Measurements from ENCODE around the gene TMEM184B. TPM values are rescaled to one million over a fixed set of nuclear protein-coding genes. Genes with fewer than 3 reads are reported as not detected.

TMEM184B gene
- total RNA-seq, 1 experiment from 2014 or later, result 192 TPM

DNA sequence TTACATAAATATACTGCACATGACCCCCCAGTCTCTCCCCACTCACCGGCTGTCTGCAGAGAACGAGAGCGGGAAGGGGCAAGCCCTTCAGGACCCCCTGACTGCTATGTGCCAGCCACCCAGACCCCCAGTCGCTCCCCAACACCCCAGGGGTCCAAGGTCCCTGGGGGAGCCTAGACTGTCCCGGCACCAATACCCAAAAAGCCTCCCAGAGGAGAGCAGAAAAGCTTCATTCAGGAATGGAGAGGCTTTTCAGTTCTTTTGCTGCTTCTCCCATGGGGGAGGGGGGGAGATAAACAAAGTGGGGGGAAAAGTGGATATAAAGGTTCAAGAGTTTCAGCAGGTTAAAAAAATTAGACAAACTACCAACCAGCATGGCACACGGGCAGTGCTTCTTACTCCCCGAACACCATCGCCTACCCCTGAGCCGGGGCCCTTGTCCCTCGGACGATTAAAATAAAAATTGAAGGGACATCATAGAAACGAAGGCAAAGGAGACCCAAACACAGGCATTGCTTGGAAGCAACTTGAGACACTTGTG, 43.1 kb upstream of the TMEM184B start:
- Histone ChIP-seq H3K9me3 (ENCODE audit: insufficient read depth, low read depth) (no peaks in the 10 kb centered on the region), H3F3A (ENCODE audit: insufficient read depth, low read depth) (peaks cover 52% of the 10 kb centered on the region), H3K4me3 (peak overlapping the region; percentile 85), H3K27me3 (ENCODE audit: insufficient read depth, low read depth) (no peaks in the 10 kb centered on the region), H3K79me2 (ENCODE audit: low read depth) (peaks cover 61% of the 10 kb centered on the region), H3K4me1 (replicated peaks; ENCODE audit: insufficient read depth) (peaks cover 45% of the 10 kb centered on the region), H2AFZ (no peak overlapping the region), H3K36me3 (ENCODE audit: low read depth) (0 out of 2 replicates have a peak, but pooled peaks cover 16% of the 10 kb centered on the region), H3K9me2 (ENCODE audit: insufficient read depth) (no peaks in the 10 kb centered on the region), H4K20me1 (ENCODE audit: insufficient read depth) (peaks cover 54% of the 10 kb centered on the region), H3K27ac (peak overlapping the region; percentile 90), H3K4me2 (peak overlapping the region; percentile 90)
- CTCF ChIA-PET, result no interaction called here
- POLR2A ChIA-PET (ENCODE audit: unreplicated experiment), result interaction anchor here (0.6 to 1.0 kb wide), 4 partner anchors 21 to 86 kb away, joined by 3 to 4 read pairs (median 4); no protein-coding TSS in a partner anchor
- DNase-seq, result no peak
- BruUV-seq (replicated peaks), result TSS peak; percentile 30
- TF ChIP-seq EZH2 (IDR thresholded peaks at IDR 0.05; ENCODE audit: low read depth), result no peak
- TF ChIP-seq, protein P1, sequence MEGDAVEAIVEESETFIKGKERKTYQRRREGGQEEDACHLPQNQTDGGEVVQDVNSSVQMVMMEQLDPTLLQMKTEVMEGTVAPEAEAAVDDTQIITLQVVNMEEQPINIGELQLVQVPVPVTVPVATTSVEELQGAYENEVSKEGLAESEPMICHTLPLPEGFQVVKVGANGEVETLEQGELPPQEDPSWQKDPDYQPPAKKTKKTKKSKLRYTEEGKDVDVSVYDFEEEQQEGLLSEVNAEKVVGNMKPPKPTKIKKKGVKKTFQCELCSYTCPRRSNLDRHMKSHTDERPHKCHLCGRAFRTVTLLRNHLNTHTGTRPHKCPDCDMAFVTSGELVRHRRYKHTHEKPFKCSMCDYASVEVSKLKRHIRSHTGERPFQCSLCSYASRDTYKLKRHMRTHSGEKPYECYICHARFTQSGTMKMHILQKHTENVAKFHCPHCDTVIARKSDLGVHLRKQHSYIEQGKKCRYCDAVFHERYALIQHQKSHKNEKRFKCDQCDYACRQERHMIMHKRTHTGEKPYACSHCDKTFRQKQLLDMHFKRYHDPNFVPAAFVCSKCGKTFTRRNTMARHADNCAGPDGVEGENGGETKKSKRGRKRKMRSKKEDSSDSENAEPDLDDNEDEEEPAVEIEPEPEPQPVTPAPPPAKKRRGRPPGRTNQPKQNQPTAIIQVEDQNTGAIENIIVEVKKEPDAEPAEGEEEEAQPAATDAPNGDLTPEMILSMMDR (conservative IDR thresholded peaks at IDR 0.05), result no peak
- intact Hi-C loops (cut with micrococcal nuclease; ENCODE audit: unreplicated experiment), result loop anchor here (1.0 to 10.0 kb wide), 3 partner anchors 17 to 389 kb away; partner anchors contain the start of genes DDX17, GTPBP1 and JOSD1

DNA sequence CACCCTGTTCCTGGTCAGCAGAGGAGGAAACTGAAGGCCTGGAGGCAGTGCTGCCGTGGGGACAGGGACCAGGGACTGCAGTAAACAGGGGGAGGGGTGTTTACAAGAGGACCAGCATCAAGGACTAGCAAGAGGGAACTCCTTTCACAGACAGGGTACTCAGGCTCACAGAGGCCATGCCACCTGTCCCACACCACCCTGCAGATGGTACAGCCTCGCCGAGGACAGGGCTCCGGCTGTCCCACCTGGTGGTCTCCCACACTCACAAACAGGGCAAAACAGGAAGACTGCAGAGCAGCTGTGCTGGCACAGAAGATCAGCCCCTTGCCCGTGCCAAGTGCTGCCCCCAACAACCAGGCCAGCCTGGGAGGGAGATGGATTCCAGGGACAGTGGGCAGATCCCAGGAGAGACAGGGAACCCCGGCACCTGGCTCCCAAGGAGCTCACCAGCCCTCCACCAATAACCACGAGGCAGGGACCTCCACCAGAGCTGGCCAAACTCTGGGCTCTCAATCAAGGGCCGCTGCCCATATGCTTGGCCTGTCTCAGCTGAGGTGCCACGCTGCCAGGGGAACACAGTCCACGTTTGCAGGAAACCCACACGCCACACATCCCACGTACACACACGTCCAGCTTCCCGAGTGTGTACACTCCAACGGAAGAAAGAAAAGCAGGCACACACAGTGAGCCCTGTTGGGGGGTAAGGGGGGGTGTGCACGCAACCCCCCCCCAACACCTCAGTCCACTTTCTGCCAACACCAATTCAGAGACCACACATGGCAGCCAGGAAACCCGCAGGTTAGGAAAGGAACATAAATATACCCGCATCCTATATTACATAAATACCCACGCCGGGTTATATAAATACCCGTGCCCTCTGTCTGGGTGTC, 42.4 kb upstream of the TMEM184B start:
- TF ChIP-seq EZH2 (IDR thresholded peaks at IDR 0.05; ENCODE audit: low read depth), result no peak
- TF ChIP-seq, protein P1 (conservative IDR thresholded peaks at IDR 0.05), result no peak
- H2AFZ ChIP-seq, result no peak overlapping the region
- intact Hi-C loops (cut with micrococcal nuclease; ENCODE audit: unreplicated experiment), result loop anchor here (10.0 kb wide), 1 partner anchor 390 kb away; the partner anchor contains the start of genes GTPBP1 and JOSD1
- no TSS peak for BruUV-seq (replicated peaks)
- no peaks in the 10 kb centered on the region for H3K27me3 ChIP-seq (ENCODE audit: insufficient read depth, low read depth)
- H3K4me3 ChIP-seq, result peak overlapping the region; percentile 85
- H3K27ac ChIP-seq, result peak overlapping the region; percentile 90
- ChIA-PET POLR2A (ENCODE audit: unreplicated experiment) (interaction anchor here (0.6 to 1.0 kb wide), 3 partner anchors 85 to 383 kb away, joined by 4 to 9 read pairs (median 4); no protein-coding TSS in a partner anchor), CTCF (interaction anchor here (0.6 kb wide), 1 partner anchor 1082 kb away, joined by 12 read pairs; no protein-coding TSS in a partner anchor)
- H4K20me1 ChIP-seq (ENCODE audit: insufficient read depth), result peaks cover 61% of the 10 kb centered on the region
- H3K9me3 ChIP-seq (ENCODE audit: insufficient read depth, low read depth), result no peaks in the 10 kb centered on the region
- H3F3A ChIP-seq (ENCODE audit: insufficient read depth, low read depth), result peaks cover 53% of the 10 kb centered on the region
- peaks cover 50% of the 10 kb centered on the region for H3K4me1 ChIP-seq (replicated peaks; ENCODE audit: insufficient read depth)
- H3K79me2 ChIP-seq (ENCODE audit: low read depth), result peaks cover 68% of the 10 kb centered on the region
- DNase-seq, result peak in 1 of 2 experiments; percentile 29
- peak overlapping the region; percentile 90 for H3K4me2 ChIP-seq
- 0 out of 2 replicates have a peak, but pooled peaks cover 21% of the 10 kb centered on the region for H3K36me3 ChIP-seq (ENCODE audit: low read depth)
- no peaks in the 10 kb centered on the region for H3K9me2 ChIP-seq (ENCODE audit: insufficient read depth)

Measured in PC-9 (cell line).